ES-I3 (cell line): ENCODE results near the gene BUD31.

Source experiments
- H3K36me3 ChIP-seq: 2 replicates; pipeline ENCODE4 v1.6.1; 2013; ENCODE audit warnings: mild to moderate bottlenecking, low read length, control low read depth, moderate library complexity; ENCODE audit not compliant: insufficient read depth
- H3K4me1 ChIP-seq: 2 replicates; pipeline ENCODE4 v1.6.1; 2013; ENCODE audit warnings: mild to moderate bottlenecking, control low read depth, low read length; ENCODE audit not compliant: insufficient read depth
- H3K9ac ChIP-seq: 2 replicates; pipeline ENCODE4 v1.6.1; 2013; ENCODE audit warnings: low read depth, mild to moderate bottlenecking, low read length, moderate library complexity
- H3K9me3 ChIP-seq: 2 replicates; pipeline ENCODE4 v1.6.1; 2013; ENCODE audit warnings: mild to moderate bottlenecking, low read length, moderate library complexity; ENCODE audit not compliant: control insufficient read depth, insufficient read depth

Gene BUD31

GRCh38 chr7:99408379-99409191 is at the start of gene BUD31, which contains the start of gene PDAP1:
Gene BUD31 (plus strand): TSS chr7:99408969. CDS start chr7:99411093, 2,124 bp downstream.
Gene PDAP1 (minus strand): TSS chr7:99408597. CDS start chr7:99408548, 49 bp downstream.
- peaks cover 21% of the 10 kb centered on the region for H3K36me3 ChIP-seq
- H3K4me1 ChIP-seq: peaks cover 10% of the 10 kb centered on the region; the same call in 1 of the 2 replicates

GRCh38 chr7:99359465-99360154 is 49.2 kb upstream of the BUD31 start:
- no peaks in the 10 kb centered on the region for H3K9me3 ChIP-seq
- H3K4me1 ChIP-seq: 0 out of 2 replicates have a peak, but pooled peaks cover 4% of the 10 kb centered on the region
- H3K9ac ChIP-seq: no peak overlapping the region
- H3K36me3 ChIP-seq: peaks cover 20% of the 10 kb centered on the region

More at GRCh38 chr7:99408379-99409191, at the start of gene BUD31, which contains the start of gene PDAP1:
- Histone ChIP-seq H3K9me3 (no peaks in the 10 kb centered on the region), H3K9ac (peak within 1 kb of the TSS; percentile 86)

DNA sequence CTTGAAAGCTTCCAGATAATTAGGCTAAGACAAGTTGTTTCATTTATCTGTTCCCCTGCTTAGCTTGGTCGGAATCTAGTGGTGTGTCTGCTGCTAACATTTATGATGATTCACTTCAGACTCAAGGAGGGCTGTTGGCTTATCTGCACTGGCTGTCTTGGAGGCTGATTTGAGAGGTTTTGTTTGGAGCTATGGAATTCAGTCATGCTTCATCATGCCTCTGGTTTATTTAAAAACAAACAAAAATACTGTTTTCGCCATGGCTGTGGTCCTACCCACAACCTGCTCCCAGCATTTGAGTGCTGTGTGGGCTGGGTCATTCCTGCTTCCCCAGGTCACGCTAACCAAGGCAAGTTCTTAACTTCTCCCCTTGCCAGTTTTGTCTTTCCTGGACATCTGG is 46.0 kb upstream of the BUD31 start:
- Histone ChIP-seq H3K9ac (no peak overlapping the region), H3K9me3 (no peaks in the 10 kb centered on the region), H3K36me3 (peaks cover 24% of the 10 kb centered on the region), H3K4me1 (peaks cover 14% of the 10 kb centered on the region)

DNA sequence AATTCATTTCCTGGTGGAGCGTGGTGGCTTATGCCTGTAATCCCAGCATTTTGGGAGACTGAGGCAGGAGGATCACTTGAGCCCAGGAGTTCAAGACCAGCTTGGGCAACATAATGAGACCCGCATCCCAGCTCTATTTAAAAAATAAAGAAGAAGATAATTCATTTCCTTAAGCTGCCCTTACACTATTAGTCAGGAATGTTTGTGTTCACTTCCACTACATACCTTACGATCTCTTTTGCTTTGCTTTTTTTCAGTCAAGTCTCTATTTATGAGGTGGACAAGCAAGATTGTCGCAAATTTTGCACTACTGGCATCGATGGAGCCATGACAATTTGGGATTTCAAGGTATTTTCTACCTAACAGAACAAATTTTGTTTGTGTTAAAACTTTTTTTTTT is 45.5 kb upstream of the BUD31 start:
- Histone ChIP-seq H3K4me1 (peaks cover 14% of the 10 kb centered on the region), H3K36me3 (peaks cover 19% of the 10 kb centered on the region), H3K9ac (no peak overlapping the region), H3K9me3 (no peaks in the 10 kb centered on the region)

DNA sequence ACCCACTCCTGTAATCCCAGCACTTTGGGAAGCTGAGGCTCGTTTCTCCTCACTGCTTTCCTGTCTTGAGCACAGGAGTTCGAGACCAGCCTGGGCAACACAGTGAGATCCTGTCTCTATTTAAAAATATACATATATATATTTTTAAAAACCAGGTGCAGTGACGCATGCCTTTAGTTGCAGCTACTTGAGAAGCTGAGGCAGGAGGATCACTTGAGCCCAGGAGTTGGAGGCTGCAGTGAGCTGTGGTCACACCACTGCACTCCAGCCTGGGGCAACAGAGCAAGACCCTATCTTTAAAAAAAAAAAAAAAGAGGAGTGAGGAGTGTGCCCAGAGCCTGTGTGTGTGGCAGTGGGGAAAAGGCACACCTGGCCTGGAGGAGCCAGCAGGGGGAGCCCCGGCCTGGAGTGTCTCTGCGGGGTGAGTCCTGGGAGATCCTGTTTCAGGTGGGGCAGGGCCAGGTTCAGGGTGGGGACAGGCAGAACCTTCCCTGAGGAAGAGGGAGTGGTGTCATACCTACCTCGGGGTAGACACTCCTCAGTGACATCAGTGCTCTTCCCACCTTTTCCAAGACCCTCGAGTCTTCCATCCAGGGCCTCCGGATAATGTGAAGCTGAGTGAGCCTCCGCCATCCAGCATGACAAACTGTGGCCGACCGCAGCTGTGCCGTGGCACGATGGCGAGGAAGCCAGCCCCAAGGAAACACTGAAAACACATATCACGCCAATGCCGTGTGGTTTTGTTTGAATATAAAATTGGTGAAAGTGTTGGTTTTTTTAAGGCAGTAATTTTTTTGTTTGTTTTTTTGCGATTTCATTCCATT is 43.2 kb upstream of the BUD31 start:
- peaks cover 16% of the 10 kb centered on the region for H3K36me3 ChIP-seq
- H3K9ac ChIP-seq: no peak overlapping the region

GRCh38 chr7:99366646-99367045 is 42.1 kb upstream of the BUD31 start:
- H3K9me3 ChIP-seq: no peaks in the 10 kb centered on the region
- peaks cover 10% of the 10 kb centered on the region for H3K4me1 ChIP-seq
- no peak overlapping the region for H3K9ac ChIP-seq
- peaks cover 16% of the 10 kb centered on the region; the same call in 1 of the 2 replicates for H3K36me3 ChIP-seq

More for the DNA sequence above, 43.2 kb upstream of the BUD31 start:
- peaks cover 10% of the 10 kb centered on the region for H3K4me1 ChIP-seq
- H3K9me3 ChIP-seq: no peaks in the 10 kb centered on the region

DNA sequence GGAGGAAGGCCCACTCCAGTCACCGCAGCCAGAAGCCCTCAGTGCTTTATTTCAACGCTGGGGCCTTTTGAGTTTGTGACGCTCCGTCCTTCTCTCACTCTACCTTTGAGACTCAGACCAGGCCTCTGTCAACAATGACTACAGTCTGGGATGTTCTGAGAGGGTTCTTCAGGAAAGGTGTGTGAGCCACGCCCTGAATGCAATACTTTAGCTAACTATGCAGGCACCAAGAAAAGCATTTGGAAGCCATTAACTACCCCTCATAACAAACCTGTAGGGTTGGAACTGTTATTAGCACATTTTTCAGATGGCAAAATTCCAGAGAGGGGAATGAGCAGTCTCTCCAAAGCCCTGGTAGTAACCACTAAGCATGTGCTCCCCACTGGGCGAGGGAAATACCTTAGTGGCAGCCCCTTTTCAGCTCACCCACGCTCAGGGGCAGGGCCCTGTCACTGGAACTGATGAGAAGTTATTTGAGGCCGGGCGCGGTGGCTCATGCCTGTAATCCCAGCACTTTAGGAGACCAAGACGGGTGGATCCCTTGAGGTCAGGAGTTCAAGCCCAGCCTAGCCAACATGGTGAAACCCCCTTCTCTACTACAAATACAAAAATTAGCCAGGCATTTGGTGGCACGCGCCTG is 39.9 kb upstream of the BUD31 start:
- Histone ChIP-seq H3K36me3 (peaks cover 8% of the 10 kb centered on the region; the same call in 1 of the 2 replicates), H3K9ac (no peak overlapping the region), H3K9me3 (no peaks in the 10 kb centered on the region), H3K4me1 (peaks cover 16% of the 10 kb centered on the region)

- peaks cover 16% of the 10 kb centered on the region for H3K4me1 ChIP-seq
- no peaks in the 10 kb centered on the region for H3K9me3 ChIP-seq
- H3K36me3 ChIP-seq: peaks cover 7% of the 10 kb centered on the region; the same call in 1 of the 2 replicates
- H3K9ac ChIP-seq: no peak overlapping the region
Measured at GRCh38 chr7:99369767-99370391, 38.9 kb upstream of the BUD31 start.

- no peak overlapping the region for H3K9ac ChIP-seq
- H3K4me1 ChIP-seq: peaks cover 7% of the 10 kb centered on the region
- H3K9me3 ChIP-seq: no peaks in the 10 kb centered on the region
- H3K36me3 ChIP-seq: no peaks in the 10 kb centered on the region; the same call in 1 of the 2 replicates
Measured at GRCh38 chr7:99371376-99371920, 37.3 kb upstream of the BUD31 start.

DNA sequence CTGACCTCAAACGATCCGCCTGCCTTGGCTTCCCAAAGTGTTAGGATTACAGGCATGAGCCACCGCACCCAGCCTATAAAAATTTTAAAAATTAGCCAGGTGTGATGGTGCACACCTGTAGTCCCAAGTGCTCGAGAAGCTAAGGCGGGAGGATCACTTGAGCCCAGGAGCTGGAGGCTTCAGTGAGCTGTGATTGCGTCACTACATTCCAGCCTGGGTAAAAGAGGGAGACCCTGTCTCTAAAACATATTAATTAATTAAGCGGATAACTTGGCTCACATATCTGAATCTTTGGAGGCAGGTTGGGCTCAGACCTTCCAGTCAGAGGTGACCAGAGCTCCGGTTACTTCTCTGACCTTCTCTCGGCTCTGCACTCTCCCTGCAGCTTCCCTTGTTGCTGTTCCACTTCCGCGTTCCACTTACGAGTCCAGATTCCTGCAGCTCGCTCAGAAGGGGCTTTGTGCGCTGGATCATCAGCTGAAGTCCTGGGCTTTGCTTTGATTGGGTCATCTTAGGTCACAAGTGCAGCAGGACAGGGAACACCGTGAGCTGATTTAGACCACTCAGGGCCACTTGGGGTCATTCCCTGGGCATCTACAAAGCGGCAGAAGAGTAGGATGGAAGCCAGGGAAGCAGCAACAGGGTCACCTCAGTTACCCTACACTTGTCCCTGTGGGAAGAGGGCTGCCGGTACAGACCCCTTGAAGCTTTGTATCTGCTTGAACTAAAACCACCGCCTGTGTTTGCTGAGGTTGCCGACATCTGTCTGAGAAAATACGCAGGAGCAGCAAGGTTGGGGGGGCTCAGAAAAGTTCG is 36.3 kb upstream of the BUD31 start:
- no peak overlapping the region; the same call in 1 of the 2 replicates for H3K9ac ChIP-seq

DNA sequence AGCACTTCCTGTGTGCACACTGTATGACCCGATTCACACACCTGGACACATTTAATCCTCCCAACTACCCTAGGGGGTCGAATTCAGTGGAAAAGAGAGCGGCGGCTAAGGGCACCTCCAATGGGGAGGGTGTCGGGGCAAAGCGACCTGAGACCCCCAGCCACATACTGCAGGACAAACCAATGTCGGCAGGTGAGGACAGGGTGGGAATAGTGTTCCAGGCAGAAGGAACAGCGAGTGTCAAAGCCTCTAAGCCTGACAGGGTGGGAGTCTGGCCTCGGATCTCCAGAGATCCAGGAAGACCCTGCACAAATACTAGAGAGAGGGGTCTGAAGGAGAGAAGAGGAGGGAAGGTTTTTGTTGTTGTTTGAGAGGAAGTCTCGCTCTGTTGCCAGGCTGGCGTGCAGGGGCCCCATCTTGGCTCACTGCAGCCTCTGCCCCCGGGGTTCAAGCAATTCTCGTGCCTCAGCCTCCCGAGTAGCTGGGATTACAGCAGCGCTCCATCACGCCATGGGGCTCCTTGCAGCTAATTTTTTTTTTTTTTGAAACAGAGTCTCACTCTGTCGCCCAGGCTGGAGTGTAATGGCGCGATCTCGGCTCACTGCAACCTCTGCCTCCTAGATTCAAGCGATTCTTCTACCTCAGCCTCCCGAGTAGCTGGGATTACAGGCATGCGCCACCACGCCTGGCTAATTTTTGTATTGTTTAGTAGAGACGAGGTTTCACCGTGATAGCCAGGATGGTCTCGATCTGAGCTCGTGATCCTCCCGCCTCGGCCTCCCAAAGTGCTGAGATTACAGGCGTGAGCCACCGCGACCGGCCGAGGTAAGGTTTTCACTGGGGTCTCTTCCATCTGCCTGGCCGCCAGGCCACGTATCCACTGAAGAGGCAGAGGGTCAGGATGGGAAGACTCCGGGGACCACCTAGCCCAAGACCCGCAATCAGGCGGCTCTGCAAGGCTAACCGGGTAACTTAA is 35.4 kb upstream of the BUD31 start:
- H3K36me3 ChIP-seq: no peaks in the 10 kb centered on the region
- no peaks in the 10 kb centered on the region for H3K9me3 ChIP-seq
- peak overlapping the region; percentile 99 for H3K9ac ChIP-seq
- peaks cover 6% of the 10 kb centered on the region; the same call in 1 of the 2 replicates for H3K4me1 ChIP-seq

More for the DNA sequence above, 36.3 kb upstream of the BUD31 start:
- H3K9me3 ChIP-seq: no peaks in the 10 kb centered on the region
- H3K4me1 ChIP-seq: peaks cover 6% of the 10 kb centered on the region; the same call in 1 of the 2 replicates
- H3K36me3 ChIP-seq: no peaks in the 10 kb centered on the region
